GM12875 (cell line): ENCODE data around the gene DDA1.

Experiments used
- H3K4me3 ChIP-seq: one replicate; pipeline ENCODE4 v1.5.1; 2011; ENCODE audit warnings: low read depth, low read length, control low read depth
- TF ChIP-seq, protein P1 (sequence below): IDR thresholded peaks from 2 replicates; pipeline ENCODE4 v1.5.1; 2011; ENCODE audit warnings: low read depth, mild to moderate bottlenecking, control low read depth, inconsistent platforms, low read length, moderate library complexity, borderline replicate concordance; ENCODE audit not compliant: insufficient read depth

DDA1 gene

GRCh38 chr19:17341386-17341785, 32.0 kb downstream of the DDA1 start:
- no peak overlapping the region for H3K4me3 ChIP-seq
- TF ChIP-seq, protein P1, sequence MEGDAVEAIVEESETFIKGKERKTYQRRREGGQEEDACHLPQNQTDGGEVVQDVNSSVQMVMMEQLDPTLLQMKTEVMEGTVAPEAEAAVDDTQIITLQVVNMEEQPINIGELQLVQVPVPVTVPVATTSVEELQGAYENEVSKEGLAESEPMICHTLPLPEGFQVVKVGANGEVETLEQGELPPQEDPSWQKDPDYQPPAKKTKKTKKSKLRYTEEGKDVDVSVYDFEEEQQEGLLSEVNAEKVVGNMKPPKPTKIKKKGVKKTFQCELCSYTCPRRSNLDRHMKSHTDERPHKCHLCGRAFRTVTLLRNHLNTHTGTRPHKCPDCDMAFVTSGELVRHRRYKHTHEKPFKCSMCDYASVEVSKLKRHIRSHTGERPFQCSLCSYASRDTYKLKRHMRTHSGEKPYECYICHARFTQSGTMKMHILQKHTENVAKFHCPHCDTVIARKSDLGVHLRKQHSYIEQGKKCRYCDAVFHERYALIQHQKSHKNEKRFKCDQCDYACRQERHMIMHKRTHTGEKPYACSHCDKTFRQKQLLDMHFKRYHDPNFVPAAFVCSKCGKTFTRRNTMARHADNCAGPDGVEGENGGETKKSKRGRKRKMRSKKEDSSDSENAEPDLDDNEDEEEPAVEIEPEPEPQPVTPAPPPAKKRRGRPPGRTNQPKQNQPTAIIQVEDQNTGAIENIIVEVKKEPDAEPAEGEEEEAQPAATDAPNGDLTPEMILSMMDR, result no peak

- no peak overlapping the region for H3K4me3 ChIP-seq
- TF ChIP-seq, protein P1, result no peak
Measured at GRCh38 chr19:17341845-17342244, 32.5 kb downstream of the DDA1 start.

GRCh38 chr19:17346109-17346671, 36.8 kb downstream of the DDA1 start:
- TF ChIP-seq, protein P1, result peak; percentile 96
- no peak overlapping the region for H3K4me3 ChIP-seq

GRCh38 chr19:17347361-17347760, 38.0 kb downstream of the DDA1 start:
- TF ChIP-seq, protein P1, result no peak

DNA sequence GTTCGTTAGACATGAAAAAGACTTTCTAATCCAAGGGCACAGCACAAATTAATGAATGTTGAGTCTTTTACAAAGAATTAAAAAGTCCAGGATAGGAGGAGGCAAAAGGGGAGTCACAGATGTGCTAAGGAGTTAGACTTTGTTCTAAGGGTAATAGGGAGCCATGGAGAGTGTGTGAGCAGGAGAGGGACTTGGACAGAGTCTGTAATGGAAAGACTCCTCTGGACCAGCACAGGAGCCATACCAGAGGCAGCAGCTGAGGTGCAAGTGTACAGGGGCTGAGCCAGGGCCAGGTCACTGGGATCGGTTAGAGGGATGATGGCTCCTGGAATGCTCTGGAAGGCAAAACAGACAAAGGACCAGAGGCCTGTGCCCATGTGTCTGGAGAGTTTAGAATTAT, 38.5 kb downstream of the DDA1 start:
- H3K4me3 ChIP-seq, result no peak overlapping the region
- TF ChIP-seq, protein P1, result no peak

More at GRCh38 chr19:17347361-17347760, 38.0 kb downstream of the DDA1 start:
- H3K4me3 ChIP-seq, result no peak overlapping the region

DNA sequence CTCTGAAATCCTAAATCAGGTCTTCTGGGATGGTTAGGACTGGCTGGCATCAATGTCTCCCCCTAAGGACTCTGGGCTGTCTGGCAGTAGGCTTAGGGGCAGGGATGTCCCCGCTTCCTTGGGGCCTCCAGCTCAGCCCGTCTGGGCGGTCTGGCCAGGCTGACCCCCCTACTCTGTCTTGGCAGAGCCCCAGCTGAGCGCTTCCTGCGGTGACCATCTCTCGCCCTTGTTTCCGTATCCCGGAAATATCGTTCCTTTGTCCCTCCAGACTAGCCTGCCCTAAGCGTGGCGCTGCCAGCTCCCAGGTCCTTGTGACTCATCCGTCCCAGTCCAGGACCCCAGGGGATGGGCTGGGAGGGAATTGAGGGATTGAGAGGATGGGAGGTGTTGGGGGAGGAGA, 39.3 kb downstream of the DDA1 start:
- no peak overlapping the region for H3K4me3 ChIP-seq

More for the DNA sequence above, 39.3 kb downstream of the DDA1 start:
- TF ChIP-seq, protein P1, result no peak
